ENCODE results near the gene TTC13. TPM values are rescaled to one million over a fixed set of nuclear protein-coding genes. Genes with fewer than 3 reads are reported as not detected.

The TTC13 gene
- total and polyA plus RNA-seq, 2 experiments from 2014 or later: 13.0 to 14.9 TPM

DNA sequence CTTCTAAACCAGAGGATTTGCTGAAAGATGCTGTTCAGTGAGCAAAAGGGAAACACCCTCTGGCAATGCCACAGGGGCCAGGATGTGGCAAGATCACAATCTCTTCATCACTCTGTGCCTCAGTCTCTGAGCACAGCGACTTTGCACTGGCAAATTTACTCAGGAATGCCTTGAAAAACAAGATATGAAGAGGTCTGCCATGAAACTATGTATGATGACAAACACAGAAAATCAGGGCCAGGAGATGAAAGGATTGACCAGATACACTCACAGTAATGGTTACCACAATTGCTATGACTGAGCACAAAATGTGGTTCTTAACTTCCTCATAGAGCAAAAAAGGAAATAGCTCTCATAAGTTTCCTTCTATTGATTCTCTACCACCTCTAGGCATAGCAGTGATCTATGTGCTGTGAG lies 5.8 kb downstream of the TTC13 start:
- DNase-seq (ENCODE audit: low spot score): no peak
- Histone ChIP-seq H3K4me1 (ENCODE audit: insufficient read depth) (peaks cover 18% of the 10 kb centered on the region), H2AFZ (no peak overlapping the region), H3K4me2 (no peak overlapping the region), H3K27me3 (no peaks in the 10 kb centered on the region), H3K27ac (peak overlapping the region; percentile 59), H3K9me3 (ENCODE audit: low read depth) (no peaks in the 10 kb centered on the region), H3K36me3 (replicated peaks; ENCODE audit: insufficient read depth, low read depth) (no peaks in the 10 kb centered on the region), H4K20me1 (ENCODE audit: insufficient read depth, poor library complexity, severe bottlenecking) (no peaks in the 10 kb centered on the region), H3K79me2 (peaks cover 59% of the 10 kb centered on the region), H3K4me3 (no peak overlapping the region), H3K9me2 (replicated peaks; ENCODE audit: insufficient read depth) (no peaks in the 10 kb centered on the region)
- TF ChIP-seq EZH2phosphoT487 (IDR thresholded peaks at IDR 0.05; ENCODE audit: low read depth, severe bottlenecking, unreplicated experiment): no peak
- TF ChIP-seq, protein P1, sequence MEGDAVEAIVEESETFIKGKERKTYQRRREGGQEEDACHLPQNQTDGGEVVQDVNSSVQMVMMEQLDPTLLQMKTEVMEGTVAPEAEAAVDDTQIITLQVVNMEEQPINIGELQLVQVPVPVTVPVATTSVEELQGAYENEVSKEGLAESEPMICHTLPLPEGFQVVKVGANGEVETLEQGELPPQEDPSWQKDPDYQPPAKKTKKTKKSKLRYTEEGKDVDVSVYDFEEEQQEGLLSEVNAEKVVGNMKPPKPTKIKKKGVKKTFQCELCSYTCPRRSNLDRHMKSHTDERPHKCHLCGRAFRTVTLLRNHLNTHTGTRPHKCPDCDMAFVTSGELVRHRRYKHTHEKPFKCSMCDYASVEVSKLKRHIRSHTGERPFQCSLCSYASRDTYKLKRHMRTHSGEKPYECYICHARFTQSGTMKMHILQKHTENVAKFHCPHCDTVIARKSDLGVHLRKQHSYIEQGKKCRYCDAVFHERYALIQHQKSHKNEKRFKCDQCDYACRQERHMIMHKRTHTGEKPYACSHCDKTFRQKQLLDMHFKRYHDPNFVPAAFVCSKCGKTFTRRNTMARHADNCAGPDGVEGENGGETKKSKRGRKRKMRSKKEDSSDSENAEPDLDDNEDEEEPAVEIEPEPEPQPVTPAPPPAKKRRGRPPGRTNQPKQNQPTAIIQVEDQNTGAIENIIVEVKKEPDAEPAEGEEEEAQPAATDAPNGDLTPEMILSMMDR (IDR thresholded peaks at IDR 0.05; ENCODE audit: poor library complexity): no peak
- TF ChIP-seq EZH2 (IDR thresholded peaks at IDR 0.05; ENCODE audit: borderline replicate concordance): no peak
- WGBS (ENCODE audit: low lambda C conversion rate, missing lambda C conversion rate): 65% methylated on average over 1 of the region's 1 CpG

DNA sequence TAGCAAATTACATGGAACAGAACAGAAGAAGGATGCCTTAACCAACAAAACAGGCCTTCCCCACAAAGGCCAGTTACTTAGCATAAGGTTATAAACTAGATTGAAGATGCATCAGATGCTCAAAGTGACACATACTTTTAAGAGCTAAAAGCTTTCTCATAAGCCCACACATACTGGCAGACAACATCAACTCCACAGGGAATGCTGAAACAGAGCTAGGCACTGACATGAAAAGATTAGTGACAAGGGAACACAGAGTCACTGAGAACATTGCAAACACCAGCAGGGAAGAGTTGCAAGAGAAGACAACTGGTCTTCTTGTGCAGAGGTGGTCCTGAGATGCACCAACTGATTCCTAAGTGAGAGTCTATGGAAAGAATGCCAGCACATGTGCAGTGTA lies 6.9 kb downstream of the TTC13 start:
- Histone ChIP-seq H3K9me3 (ENCODE audit: low read depth) (no peaks in the 10 kb centered on the region), H3K9me2 (replicated peaks; ENCODE audit: insufficient read depth) (no peaks in the 10 kb centered on the region), H3K27ac (no peak overlapping the region), H3K4me1 (ENCODE audit: insufficient read depth) (peaks cover 12% of the 10 kb centered on the region), H3K36me3 (replicated peaks; ENCODE audit: insufficient read depth, low read depth) (no peaks in the 10 kb centered on the region), H3K79me2 (peaks cover 57% of the 10 kb centered on the region), H3K27me3 (no peaks in the 10 kb centered on the region), H2AFZ (no peak overlapping the region), H3K4me2 (no peak overlapping the region), H3K4me3 (no peak overlapping the region), H4K20me1 (ENCODE audit: insufficient read depth, poor library complexity, severe bottlenecking) (no peaks in the 10 kb centered on the region)
- no peak for TF ChIP-seq EZH2 (IDR thresholded peaks at IDR 0.05; ENCODE audit: borderline replicate concordance)
- TF ChIP-seq, protein P1 (IDR thresholded peaks at IDR 0.05; ENCODE audit: poor library complexity): no peak
- no peak for TF ChIP-seq EZH2phosphoT487 (IDR thresholded peaks at IDR 0.05; ENCODE audit: low read depth, severe bottlenecking, unreplicated experiment)
- no peak for DNase-seq (ENCODE audit: low spot score)

DNA sequence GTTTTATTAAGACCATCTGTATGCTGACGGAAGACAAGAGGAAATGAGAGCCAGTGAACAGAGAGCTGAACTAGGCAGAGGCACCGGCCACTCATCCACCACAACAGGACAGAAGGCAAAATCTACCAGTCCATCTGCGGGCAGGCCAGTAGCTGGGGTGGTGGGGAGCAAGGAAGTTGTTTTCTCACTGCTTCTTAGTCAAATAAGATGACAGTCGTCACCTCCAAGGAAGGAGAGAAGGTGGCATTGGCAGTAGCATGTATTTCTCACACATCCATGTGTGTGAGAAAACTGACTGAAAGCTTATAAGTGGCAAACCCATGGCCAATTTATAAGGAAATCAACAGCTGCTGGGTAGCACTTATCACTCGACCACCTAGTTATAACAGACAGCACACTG lies 8.2 kb downstream of the TTC13 start:
- no peak for DNase-seq (ENCODE audit: low spot score)
- 74% methylated on average over 5 of the region's 5 CpGs for WGBS (ENCODE audit: low lambda C conversion rate, missing lambda C conversion rate)
- no peaks in the 10 kb centered on the region for H3K36me3 ChIP-seq (replicated peaks; ENCODE audit: insufficient read depth, low read depth)
- H3K4me1 ChIP-seq (ENCODE audit: insufficient read depth): peaks cover 12% of the 10 kb centered on the region
- H3K27ac ChIP-seq: no peak overlapping the region
- no peaks in the 10 kb centered on the region for H3K27me3 ChIP-seq
- H4K20me1 ChIP-seq (ENCODE audit: insufficient read depth, poor library complexity, severe bottlenecking): no peaks in the 10 kb centered on the region
- no peak overlapping the region for H3K4me2 ChIP-seq
- peaks cover 56% of the 10 kb centered on the region for H3K79me2 ChIP-seq
- no peaks in the 10 kb centered on the region for H3K9me2 ChIP-seq (replicated peaks; ENCODE audit: insufficient read depth)
- H2AFZ ChIP-seq: no peak overlapping the region
- TF ChIP-seq, protein P1 (IDR thresholded peaks at IDR 0.05; ENCODE audit: poor library complexity): no peak
- TF ChIP-seq EZH2phosphoT487 (IDR thresholded peaks at IDR 0.05; ENCODE audit: low read depth, severe bottlenecking, unreplicated experiment) (no peak), EZH2 (IDR thresholded peaks at IDR 0.05; ENCODE audit: borderline replicate concordance) (no peak)
- no peaks in the 10 kb centered on the region for H3K9me3 ChIP-seq (ENCODE audit: low read depth)
- no peak overlapping the region for H3K4me3 ChIP-seq

DNA sequence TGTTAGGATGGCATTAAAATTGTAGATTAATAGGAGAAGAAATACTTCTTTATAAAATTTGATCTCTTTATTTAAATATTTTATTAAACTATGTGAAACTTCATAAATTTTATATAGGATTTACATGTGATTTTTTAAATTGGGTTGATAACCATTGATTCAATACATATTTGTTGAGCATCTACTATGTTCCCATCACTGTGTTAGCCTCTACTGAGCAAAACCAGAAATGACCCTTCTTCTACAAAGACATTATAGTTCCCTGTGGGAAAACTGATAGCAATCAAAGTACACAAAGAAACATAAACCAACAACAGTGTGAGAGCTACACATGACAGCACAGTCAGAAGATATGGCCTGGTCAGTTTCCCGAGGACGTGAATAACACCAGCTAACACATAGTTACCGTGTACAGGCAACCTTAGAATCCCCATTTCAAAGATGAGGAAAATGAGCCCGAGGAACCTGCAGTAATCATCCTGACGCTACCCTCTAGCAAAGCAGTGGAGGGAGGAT lies 12.2 kb downstream of the TTC13 start:
- peaks cover 65% of the 10 kb centered on the region for H3K79me2 ChIP-seq
- no peak overlapping the region for H3K4me2 ChIP-seq
- H3K4me3 ChIP-seq: no peak overlapping the region
- 84% methylated on average over 5 of the region's 5 CpGs for WGBS (ENCODE audit: low lambda C conversion rate, missing lambda C conversion rate)
- H2AFZ ChIP-seq: no peak overlapping the region
- no peaks in the 10 kb centered on the region for H4K20me1 ChIP-seq (ENCODE audit: insufficient read depth, poor library complexity, severe bottlenecking)
- no peaks in the 10 kb centered on the region for H3K36me3 ChIP-seq (replicated peaks; ENCODE audit: insufficient read depth, low read depth)
- peaks cover 8% of the 10 kb centered on the region for H3K4me1 ChIP-seq (ENCODE audit: insufficient read depth)
- no peaks in the 10 kb centered on the region for H3K9me3 ChIP-seq (ENCODE audit: low read depth)
- H3K27ac ChIP-seq: no peak overlapping the region
- no peak for DNase-seq (ENCODE audit: low spot score)
- TF ChIP-seq EZH2 (IDR thresholded peaks at IDR 0.05; ENCODE audit: borderline replicate concordance) (no peak), EZH2phosphoT487 (IDR thresholded peaks at IDR 0.05; ENCODE audit: low read depth, severe bottlenecking, unreplicated experiment) (no peak)
- TF ChIP-seq, protein P1 (IDR thresholded peaks at IDR 0.05; ENCODE audit: poor library complexity): no peak
- H3K27me3 ChIP-seq: no peaks in the 10 kb centered on the region
- no peaks in the 10 kb centered on the region for H3K9me2 ChIP-seq (replicated peaks; ENCODE audit: insufficient read depth)
